ENCODE measurements around the gene METAP1D. TPM values are rescaled to one million over a fixed set of nuclear protein-coding genes. Genes with fewer than 3 reads are reported as not detected.
"Not testable (repeated sequence)": the region's sequence is repeated elsewhere in the genome, so short reads cannot be mapped to it uniquely, and the experiment has no call there.

Gene METAP1D
- total RNA-seq, 1 experiment from 2014 or later, result 5.2 TPM

GRCh38 chr2:171996021-171996420 is 3.7 kb upstream of the METAP1D start:
- H4K5ac ChIP-seq (ENCODE audit: insufficient read length, low read depth, low read length), result no peak overlapping the region

GRCh38 chr2:171997031-171997430 is 2.7 kb upstream of the METAP1D start:
- H4K91ac ChIP-seq (ENCODE audit: insufficient read length, low read depth, low read length); H2BK15ac ChIP-seq (ENCODE audit: low read depth, low read length); H3K9me3 Mint-ChIP-seq; H3K56ac ChIP-seq (ENCODE audit: insufficient read length, low read depth, low read length); H2AFZ ChIP-seq (ENCODE audit: low read length); H3K36me3 Mint-ChIP-seq (ENCODE audit: insufficient read depth in 1 of 3, low read depth in 3 of 3); H3K23ac ChIP-seq (ENCODE audit: insufficient read length, low read depth, low read length); H3T11ph ChIP-seq (ENCODE audit: low read length); DNase-seq; H2BK5ac ChIP-seq (ENCODE audit: insufficient read length, low read length); H2BK20ac ChIP-seq (ENCODE audit: low read depth, low read length, poor library complexity, severe bottlenecking); H3K27ac ChIP-seq (ENCODE audit: insufficient read length, low read depth, low read length); H3K4me2 ChIP-seq (ENCODE audit: insufficient read depth, insufficient read length, low read length); H3K23me2 ChIP-seq (ENCODE audit: insufficient read length, low read depth, low read length, poor library complexity, severe bottlenecking); H3K4me1 ChIP-seq (ENCODE audit: insufficient read depth, low read length); H3K27ac Mint-ChIP-seq; H3K18ac ChIP-seq (ENCODE audit: insufficient read length, low read depth, low read length); H4K8ac ChIP-seq (replicated peaks; ENCODE audit: insufficient read length, low read depth, low read length); H4K20me1 ChIP-seq (ENCODE audit: control insufficient read depth, insufficient read depth, insufficient read length); H4K5ac ChIP-seq (ENCODE audit: insufficient read length, low read depth, low read length); H2BK12ac ChIP-seq (ENCODE audit: insufficient read length, low read depth, low read length); H3K79me1 ChIP-seq (ENCODE audit: insufficient read depth, low read depth, low read length, poor library complexity, severe bottlenecking); H2AK5ac ChIP-seq (ENCODE audit: insufficient read length, low read length); H2BK120ac ChIP-seq (ENCODE audit: low read depth, low read length, poor library complexity, severe bottlenecking); H3K9ac ChIP-seq (ENCODE audit: extremely low read depth, insufficient read length, low read length); H3K4me3 Mint-ChIP-seq; H3K9me3 ChIP-seq (ENCODE audit: control insufficient read depth, low read depth, low read length); H3K4ac ChIP-seq (ENCODE audit: low read depth, low read length); H3K14ac ChIP-seq (ENCODE audit: insufficient read depth, low read length); H3K27me3 ChIP-seq (ENCODE audit: insufficient read depth, low read length); H3K79me2 ChIP-seq (ENCODE audit: insufficient read depth, low read length): not testable (repeated sequence)
- Mint-ChIP-seq H3K4me1 (peaks cover 16% of the 10 kb centered on the region in 2 experiments), H3K27me3 (ENCODE audit: low read depth) (peaks cover 22% of the 10 kb centered on the region)
- no CpG with 5 or more reads among the region's 5 CpGs for WGBS (ENCODE audit: extremely low coverage, insufficient read length, low lambda C conversion rate)

More at GRCh38 chr2:171996021-171996420, 3.7 kb upstream of the METAP1D start:
- peaks cover 22% of the 10 kb centered on the region for H3K27me3 Mint-ChIP-seq (ENCODE audit: low read depth)
- TF ChIP-seq CTCF (conservative IDR thresholded peaks at IDR 0.05), result no peak
- H3K4me3 Mint-ChIP-seq, result no peak overlapping the region
- H3K36me3 Mint-ChIP-seq (ENCODE audit: insufficient read depth in 1 of 3, low read depth in 3 of 3), result no peaks in the 10 kb centered on the region
- H2BK20ac ChIP-seq (ENCODE audit: low read depth, low read length, poor library complexity, severe bottlenecking), result no peak overlapping the region
- H3K9ac ChIP-seq (ENCODE audit: extremely low read depth, insufficient read length, low read length), result no peak overlapping the region
- H2BK15ac ChIP-seq (ENCODE audit: low read depth, low read length), result no peak overlapping the region
- no peak overlapping the region for H4K91ac ChIP-seq (ENCODE audit: insufficient read length, low read depth, low read length)
- H3T11ph ChIP-seq (ENCODE audit: low read length), result no peak overlapping the region
- no peaks in the 10 kb centered on the region for H3K9me3 Mint-ChIP-seq
- no peak overlapping the region for H3K23ac ChIP-seq (ENCODE audit: insufficient read length, low read depth, low read length)
- no peaks in the 10 kb centered on the region for H3K4me1 ChIP-seq (ENCODE audit: insufficient read depth, low read length)
- no peaks in the 10 kb centered on the region for H3K79me1 ChIP-seq (ENCODE audit: insufficient read depth, low read depth, low read length, poor library complexity, severe bottlenecking)
- no peak overlapping the region for H2BK12ac ChIP-seq (ENCODE audit: insufficient read length, low read depth, low read length)
- H3K27ac Mint-ChIP-seq, result no peak overlapping the region
- no peak overlapping the region for H2BK120ac ChIP-seq (ENCODE audit: low read depth, low read length, poor library complexity, severe bottlenecking)
- no peak overlapping the region for H2AK5ac ChIP-seq (ENCODE audit: insufficient read length, low read length)
- no peaks in the 10 kb centered on the region for H3K23me2 ChIP-seq (ENCODE audit: insufficient read length, low read depth, low read length, poor library complexity, severe bottlenecking)
- H3K27ac ChIP-seq (ENCODE audit: insufficient read length, low read depth, low read length), result no peak overlapping the region
- no peak overlapping the region for H3K4ac ChIP-seq (ENCODE audit: low read depth, low read length)
- H3K4me2 ChIP-seq (ENCODE audit: insufficient read depth, insufficient read length, low read length), result no peak overlapping the region
- H4K8ac ChIP-seq (replicated peaks; ENCODE audit: insufficient read length, low read depth, low read length), result no peak overlapping the region
- H3K9me3 ChIP-seq (ENCODE audit: control insufficient read depth, low read depth, low read length), result no peaks in the 10 kb centered on the region
- H3K79me2 ChIP-seq (ENCODE audit: insufficient read depth, low read length), result no peaks in the 10 kb centered on the region
- WGBS (ENCODE audit: extremely low coverage, insufficient read length, low lambda C conversion rate), result no CpG with 5 or more reads among the region's 5 CpGs
- H3K27me3 ChIP-seq (ENCODE audit: insufficient read depth, low read length), result no peaks in the 10 kb centered on the region
- H3K56ac ChIP-seq (ENCODE audit: insufficient read length, low read depth, low read length), result no peak overlapping the region
- H2BK5ac ChIP-seq (ENCODE audit: insufficient read length, low read length), result no peak overlapping the region
- H4K20me1 ChIP-seq (ENCODE audit: control insufficient read depth, insufficient read depth, insufficient read length), result no peaks in the 10 kb centered on the region
- no peak overlapping the region for H3K14ac ChIP-seq (ENCODE audit: insufficient read depth, low read length)
- H3K18ac ChIP-seq (ENCODE audit: insufficient read length, low read depth, low read length), result no peak overlapping the region
- H3K4me1 Mint-ChIP-seq, result peaks cover 15 to 16% of the 10 kb centered on the region in 2 experiments
- no peak for DNase-seq
- H2AFZ ChIP-seq (ENCODE audit: low read length), result no peak overlapping the region
